ENCODE results near the gene MDK.

Gene MDK

DNA sequence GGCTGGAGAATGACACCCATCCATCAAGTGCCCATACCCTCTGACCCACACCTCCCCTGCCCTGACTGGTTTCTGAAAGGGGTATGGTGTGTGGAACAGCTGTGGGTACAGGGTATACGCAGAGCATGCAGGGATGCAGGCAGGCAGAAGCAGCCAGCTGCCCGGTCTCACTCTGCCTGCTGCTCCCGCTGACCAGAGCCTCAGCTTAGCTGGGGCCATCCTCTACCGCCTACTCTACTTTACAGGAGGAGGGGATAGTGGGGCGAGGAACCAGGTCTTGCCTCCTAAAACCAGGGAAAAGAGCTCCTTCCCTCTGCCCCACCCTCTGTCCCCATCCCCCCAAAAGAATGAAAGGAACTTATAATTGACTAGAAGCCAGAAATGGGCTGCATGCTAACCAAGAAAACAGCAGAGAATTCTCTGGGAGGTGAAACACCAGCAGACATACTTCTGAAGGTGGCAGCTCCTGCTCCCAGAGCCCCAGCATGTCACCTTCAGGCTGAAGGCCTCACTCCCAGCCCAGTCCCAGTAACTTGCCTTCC, 23.1 kb downstream of the MDK start:
- TF ChIP-seq, protein P1, sequence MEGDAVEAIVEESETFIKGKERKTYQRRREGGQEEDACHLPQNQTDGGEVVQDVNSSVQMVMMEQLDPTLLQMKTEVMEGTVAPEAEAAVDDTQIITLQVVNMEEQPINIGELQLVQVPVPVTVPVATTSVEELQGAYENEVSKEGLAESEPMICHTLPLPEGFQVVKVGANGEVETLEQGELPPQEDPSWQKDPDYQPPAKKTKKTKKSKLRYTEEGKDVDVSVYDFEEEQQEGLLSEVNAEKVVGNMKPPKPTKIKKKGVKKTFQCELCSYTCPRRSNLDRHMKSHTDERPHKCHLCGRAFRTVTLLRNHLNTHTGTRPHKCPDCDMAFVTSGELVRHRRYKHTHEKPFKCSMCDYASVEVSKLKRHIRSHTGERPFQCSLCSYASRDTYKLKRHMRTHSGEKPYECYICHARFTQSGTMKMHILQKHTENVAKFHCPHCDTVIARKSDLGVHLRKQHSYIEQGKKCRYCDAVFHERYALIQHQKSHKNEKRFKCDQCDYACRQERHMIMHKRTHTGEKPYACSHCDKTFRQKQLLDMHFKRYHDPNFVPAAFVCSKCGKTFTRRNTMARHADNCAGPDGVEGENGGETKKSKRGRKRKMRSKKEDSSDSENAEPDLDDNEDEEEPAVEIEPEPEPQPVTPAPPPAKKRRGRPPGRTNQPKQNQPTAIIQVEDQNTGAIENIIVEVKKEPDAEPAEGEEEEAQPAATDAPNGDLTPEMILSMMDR (IDR thresholded peaks at IDR 0.05; ENCODE audit: borderline replicate concordance, control extremely low read depth, extremely low read depth, insufficient read depth, missing control alignments) = no peak
- in situ Hi-C loops (cut with MboI; ENCODE audit: low sequenced_read_pairs, unreplicated experiment) = loop anchor here (10.0 kb wide), 1 partner anchor 130 kb away; no protein-coding TSS in a partner anchor
- no peak for DNase-seq (ENCODE audit: low spot score)

DNA sequence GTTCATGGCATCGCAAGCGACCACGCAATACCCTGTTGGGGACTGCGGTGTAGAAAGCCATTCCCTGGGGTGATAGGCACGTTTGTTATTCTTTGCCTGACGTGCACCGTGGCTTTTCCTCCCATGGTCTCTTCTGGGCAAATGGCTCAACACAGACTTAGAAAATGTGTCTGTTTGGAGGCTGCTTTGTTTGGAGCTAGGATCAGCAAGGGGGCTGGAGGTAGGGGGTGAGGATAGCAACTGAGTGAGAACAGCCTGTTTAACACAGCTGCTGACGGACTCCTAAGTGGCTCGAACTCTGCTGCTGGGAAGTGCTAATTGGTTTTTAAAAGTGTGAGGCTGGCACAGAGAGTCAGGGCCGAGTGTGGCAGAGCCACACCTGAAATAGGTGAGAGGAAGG, 26.2 kb downstream of the MDK start:
- in situ Hi-C loops (cut with MboI; ENCODE audit: low sequenced_read_pairs, unreplicated experiment) = loop anchor here (10.0 kb wide), 1 partner anchor 127 kb away; no protein-coding TSS in a partner anchor
- TF ChIP-seq, protein P1 (IDR thresholded peaks at IDR 0.05; ENCODE audit: borderline replicate concordance, control extremely low read depth, extremely low read depth, insufficient read depth, missing control alignments) = no peak
- DNase-seq (ENCODE audit: low spot score) = no peak

- DNase-seq (ENCODE audit: low spot score) = no peak
- in situ Hi-C loops (cut with MboI; ENCODE audit: low sequenced_read_pairs, unreplicated experiment) = loop anchor here (10.0 kb wide), 1 partner anchor 126 kb away; no protein-coding TSS in a partner anchor
- TF ChIP-seq, protein P1 (IDR thresholded peaks at IDR 0.05; ENCODE audit: borderline replicate concordance, control extremely low read depth, extremely low read depth, insufficient read depth, missing control alignments) = no peak
These were observed 27.0 kb downstream of the MDK start for GRCh38 chr11:46408407-46408986.

DNA sequence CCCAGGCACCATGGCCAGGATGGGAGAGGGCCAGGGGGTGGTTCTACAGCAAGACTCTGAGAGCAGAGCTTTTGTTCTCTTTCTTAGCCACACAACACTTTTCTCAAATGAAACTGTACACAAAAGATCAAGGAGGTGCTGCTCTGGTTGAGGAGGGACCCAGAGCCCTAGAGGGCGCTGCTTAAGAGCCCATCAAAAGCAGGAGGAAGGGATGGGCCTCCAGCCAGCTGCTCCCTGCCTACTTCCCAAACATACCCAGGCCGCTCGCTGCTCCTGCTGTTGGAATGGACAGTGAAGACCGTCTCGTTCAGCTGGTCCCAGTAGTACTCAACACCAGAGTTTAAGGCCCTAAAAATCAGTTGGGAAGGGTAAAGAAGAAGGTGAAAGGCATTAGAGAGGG, 28.6 kb downstream of the MDK start:
- no peak for DNase-seq (ENCODE audit: low spot score)
- in situ Hi-C loops (cut with MboI; ENCODE audit: low sequenced_read_pairs, unreplicated experiment) = no loop called here
- TF ChIP-seq, protein P1 (IDR thresholded peaks at IDR 0.05; ENCODE audit: borderline replicate concordance, control extremely low read depth, extremely low read depth, insufficient read depth, missing control alignments) = peak; percentile 16

DNA sequence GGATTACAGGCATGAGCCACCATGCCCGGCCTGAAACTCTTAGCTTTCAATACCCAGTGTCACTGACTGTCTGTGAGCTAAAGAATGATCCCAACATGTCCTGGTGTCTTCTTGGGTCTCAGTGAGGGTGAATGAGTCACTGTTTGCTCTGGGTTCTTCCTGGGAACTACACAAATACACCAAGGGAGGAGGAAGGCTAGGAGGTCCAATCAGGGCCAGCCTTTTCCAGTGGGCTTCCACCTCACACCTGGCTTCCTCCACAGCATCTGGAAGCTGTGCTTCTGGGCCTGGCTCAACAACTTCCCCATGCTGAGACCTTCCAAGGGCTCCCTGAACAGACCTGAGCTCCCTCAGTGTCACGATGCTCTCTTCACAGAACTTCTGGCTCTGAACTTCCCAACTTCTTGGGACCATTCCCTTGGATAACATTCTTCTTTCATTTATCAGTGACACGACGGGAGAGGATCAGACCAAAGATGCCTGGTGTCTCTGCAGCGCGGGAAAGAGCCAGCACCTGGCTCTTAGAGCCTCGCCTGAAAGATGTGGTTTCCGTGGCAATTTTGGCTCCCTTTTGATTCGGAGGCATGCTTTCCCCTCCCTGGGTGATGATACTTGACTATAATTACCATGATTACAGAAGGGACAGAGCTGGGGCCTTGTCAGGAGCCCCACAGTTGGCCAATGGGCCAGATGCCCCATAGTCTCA, 32.4 kb downstream of the MDK start:
- DNase-seq (ENCODE audit: low spot score) = no peak
- TF ChIP-seq, protein P1 (IDR thresholded peaks at IDR 0.05; ENCODE audit: borderline replicate concordance, control extremely low read depth, extremely low read depth, insufficient read depth, missing control alignments) = no peak
- in situ Hi-C loops (cut with MboI; ENCODE audit: low sequenced_read_pairs, unreplicated experiment) = no loop called here

DNA sequence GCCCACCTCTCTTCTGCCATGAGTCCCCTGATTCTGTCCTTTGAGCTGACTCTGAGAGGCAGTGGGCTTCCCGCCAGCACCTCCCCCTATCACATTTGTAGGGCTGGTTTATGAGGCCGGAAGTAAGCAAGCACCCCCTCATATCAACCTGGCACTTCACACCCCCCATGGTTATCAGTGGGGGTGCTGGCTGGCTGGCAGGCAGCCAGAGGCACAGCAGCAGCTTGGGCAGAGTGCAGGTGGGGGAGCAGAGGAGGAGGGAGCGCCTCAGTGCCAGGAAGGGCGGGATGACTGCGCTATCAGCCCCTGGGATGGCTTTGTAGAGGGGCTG, 33.0 kb downstream of the MDK start:
- in situ Hi-C loops (cut with MboI; ENCODE audit: low sequenced_read_pairs, unreplicated experiment) = no loop called here
- TF ChIP-seq, protein P1 (IDR thresholded peaks at IDR 0.05; ENCODE audit: borderline replicate concordance, control extremely low read depth, extremely low read depth, insufficient read depth, missing control alignments) = no peak
- no peak for DNase-seq (ENCODE audit: low spot score)

Measured in GM13976 (cell line).